ENCODE data around the gene LMX1A.

- TF ChIP-seq, protein P1, sequence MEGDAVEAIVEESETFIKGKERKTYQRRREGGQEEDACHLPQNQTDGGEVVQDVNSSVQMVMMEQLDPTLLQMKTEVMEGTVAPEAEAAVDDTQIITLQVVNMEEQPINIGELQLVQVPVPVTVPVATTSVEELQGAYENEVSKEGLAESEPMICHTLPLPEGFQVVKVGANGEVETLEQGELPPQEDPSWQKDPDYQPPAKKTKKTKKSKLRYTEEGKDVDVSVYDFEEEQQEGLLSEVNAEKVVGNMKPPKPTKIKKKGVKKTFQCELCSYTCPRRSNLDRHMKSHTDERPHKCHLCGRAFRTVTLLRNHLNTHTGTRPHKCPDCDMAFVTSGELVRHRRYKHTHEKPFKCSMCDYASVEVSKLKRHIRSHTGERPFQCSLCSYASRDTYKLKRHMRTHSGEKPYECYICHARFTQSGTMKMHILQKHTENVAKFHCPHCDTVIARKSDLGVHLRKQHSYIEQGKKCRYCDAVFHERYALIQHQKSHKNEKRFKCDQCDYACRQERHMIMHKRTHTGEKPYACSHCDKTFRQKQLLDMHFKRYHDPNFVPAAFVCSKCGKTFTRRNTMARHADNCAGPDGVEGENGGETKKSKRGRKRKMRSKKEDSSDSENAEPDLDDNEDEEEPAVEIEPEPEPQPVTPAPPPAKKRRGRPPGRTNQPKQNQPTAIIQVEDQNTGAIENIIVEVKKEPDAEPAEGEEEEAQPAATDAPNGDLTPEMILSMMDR (IDR thresholded peaks at IDR 0.05; ENCODE audit: poor library complexity, severe bottlenecking): no peak
- TF ChIP-seq, protein P2, sequence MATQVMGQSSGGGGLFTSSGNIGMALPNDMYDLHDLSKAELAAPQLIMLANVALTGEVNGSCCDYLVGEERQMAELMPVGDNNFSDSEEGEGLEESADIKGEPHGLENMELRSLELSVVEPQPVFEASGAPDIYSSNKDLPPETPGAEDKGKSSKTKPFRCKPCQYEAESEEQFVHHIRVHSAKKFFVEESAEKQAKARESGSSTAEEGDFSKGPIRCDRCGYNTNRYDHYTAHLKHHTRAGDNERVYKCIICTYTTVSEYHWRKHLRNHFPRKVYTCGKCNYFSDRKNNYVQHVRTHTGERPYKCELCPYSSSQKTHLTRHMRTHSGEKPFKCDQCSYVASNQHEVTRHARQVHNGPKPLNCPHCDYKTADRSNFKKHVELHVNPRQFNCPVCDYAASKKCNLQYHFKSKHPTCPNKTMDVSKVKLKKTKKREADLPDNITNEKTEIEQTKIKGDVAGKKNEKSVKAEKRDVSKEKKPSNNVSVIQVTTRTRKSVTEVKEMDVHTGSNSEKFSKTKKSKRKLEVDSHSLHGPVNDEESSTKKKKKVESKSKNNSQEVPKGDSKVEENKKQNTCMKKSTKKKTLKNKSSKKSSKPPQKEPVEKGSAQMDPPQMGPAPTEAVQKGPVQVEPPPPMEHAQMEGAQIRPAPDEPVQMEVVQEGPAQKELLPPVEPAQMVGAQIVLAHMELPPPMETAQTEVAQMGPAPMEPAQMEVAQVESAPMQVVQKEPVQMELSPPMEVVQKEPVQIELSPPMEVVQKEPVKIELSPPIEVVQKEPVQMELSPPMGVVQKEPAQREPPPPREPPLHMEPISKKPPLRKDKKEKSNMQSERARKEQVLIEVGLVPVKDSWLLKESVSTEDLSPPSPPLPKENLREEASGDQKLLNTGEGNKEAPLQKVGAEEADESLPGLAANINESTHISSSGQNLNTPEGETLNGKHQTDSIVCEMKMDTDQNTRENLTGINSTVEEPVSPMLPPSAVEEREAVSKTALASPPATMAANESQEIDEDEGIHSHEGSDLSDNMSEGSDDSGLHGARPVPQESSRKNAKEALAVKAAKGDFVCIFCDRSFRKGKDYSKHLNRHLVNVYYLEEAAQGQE (IDR thresholded peaks at IDR 0.05; ENCODE audit: borderline replicate concordance): no peak
- TF ChIP-seq POLR2AphosphoS5 (IDR thresholded peaks at IDR 0.05): no peak
- TF ChIP-seq TAF1 (IDR thresholded peaks at IDR 0.05; ENCODE audit: low read depth): no peak
Observed at GRCh38 chr1:165344198-165344597, 12.3 kb downstream of the LMX1A start.

Data from neural cell (in vitro differentiated cells).